NCI-H1092 (cell line): ENCODE data around the gene HOXA5.

Source experiments
- DNase-seq: peaks from one replicate; lab custom pipeline; 2025; lab: John Stamatoyannopoulos, UW

HOXA5 gene

GRCh38 chr7:27148031-27148755 is 4.7 kb upstream of the HOXA5 start:
- DNase-seq: no peak

- DNase-seq: no peak
Measured at GRCh38 chr7:27147199-27148030, 3.9 kb upstream of the HOXA5 start, which contains the start of gene HOXA6. TSS of gene HOXA6 (minus strand) at chr7:27147774. CDS start at chr7:27147749, 25 bp downstream.

DNA sequence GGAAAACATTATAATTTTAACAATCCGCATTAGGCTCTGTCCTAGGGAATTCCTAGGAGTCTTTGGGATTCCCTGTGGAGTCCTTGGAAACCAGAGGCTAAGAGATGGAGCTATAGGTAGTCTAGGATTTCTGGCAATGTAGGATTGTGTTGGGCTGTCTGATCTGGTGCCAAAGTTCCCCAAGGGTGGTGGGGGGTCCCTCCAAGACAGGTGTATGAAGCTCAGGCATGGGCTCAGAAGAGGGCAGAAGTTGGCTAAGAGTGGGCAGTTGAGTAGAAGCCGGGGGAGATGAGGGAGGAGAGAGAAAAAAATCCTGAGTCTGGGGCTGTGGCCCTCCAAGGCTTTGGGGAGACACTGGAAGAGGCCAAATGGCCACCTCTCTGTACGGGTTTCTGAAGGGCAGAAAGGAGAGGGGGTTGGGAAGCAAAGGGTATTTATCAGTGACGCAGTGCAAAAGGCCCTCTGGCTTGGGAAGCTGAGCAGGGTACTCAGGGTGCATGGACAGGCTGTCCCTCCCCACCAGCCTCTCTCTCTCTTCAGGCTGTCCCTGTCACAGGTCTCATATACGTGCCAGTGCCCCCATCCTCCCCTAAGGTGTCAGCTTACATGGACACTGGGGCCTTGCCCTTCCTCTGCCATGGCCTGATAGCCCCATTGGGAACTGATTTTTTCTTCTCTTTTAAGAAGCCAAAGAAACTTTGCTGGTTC is 3.2 kb upstream of the HOXA5 start:
- no peak for DNase-seq

- DNase-seq: no peak
Measured at GRCh38 chr7:27145914-27146412, 2.5 kb upstream of the HOXA5 start.

DNA sequence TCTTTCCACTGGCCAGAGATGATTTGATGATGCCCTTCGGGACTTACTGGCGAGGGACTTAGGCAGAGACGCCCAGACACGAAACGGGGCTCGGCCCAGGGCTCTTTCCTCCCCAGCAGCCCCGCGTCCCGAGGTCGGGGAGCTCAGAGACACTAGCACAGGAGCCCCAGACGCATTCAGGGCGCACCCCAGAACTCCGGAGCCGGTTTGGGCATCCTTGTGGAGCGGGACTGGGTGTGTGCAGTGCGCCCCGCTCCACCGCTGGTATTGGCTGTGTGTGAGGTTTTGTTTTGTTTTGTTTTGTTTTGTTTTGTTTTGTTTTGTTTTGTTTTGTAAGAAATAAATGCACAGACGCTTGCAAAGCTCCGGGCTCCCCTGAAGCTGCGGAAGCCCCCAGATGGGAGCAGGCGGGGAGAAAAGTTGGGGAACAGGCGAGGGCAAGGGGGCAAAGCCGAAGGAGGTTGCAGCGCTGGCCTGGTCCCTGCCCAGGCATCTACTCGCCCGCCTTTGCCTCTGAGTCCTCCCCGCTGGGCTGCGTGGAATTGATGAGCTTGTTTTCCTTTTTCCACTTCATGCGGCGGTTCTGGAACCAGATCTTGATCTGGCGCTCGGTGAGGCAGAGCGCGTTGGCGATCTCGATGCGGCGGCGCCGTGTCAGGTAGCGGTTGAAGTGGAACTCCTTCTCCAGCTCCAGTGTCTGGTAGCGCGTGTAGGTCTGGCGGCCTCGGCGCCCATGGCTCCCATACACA is 1.9 kb upstream of the HOXA5 start:
- no peak for DNase-seq

DNA sequence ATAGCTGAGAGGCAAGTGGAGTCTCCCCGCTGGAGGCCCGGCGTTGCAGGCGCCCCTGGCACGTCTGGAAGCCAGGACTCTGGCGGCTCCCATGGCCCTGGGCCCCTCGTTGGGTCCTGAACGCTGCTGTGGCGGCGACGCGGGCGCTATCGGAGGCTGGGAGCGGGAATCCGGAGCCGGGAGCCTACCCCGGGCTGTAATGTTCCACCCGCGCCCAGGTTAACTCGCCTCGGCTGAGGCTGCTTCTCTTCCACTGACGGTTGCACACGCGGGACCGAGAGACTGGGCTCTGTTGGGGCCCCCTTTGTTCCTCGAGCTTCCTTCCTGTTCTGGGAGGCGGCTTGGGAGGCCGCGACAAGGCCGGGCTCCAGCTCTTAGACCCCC is 1.3 kb upstream of the HOXA5 start:
- no peak for DNase-seq

GRCh38 chr7:27143950-27144780 is 684 bp upstream of the HOXA5 start:
- no peak for DNase-seq

DNA sequence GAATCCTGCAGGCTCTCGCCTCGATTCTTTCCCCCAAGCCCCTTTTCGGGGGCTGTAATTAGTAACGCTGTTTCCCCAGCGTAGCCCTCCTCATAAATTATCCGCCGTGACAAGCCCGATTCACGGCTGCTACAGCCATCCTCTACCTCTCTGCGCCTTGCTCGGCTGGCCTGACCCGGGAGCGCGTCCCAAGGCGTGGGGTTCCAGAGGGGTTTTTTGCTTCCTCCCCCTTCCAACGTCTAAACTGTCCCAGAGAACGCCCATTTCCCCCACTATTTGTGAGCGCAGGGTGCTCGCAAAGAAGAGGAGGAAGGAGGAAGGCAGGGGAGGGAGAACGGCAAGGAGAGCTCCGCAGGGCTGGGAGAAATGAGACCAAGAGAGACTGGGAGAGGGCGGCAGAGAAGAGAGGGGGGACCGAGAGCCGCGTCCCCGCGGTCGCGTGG is 880 bp downstream of the HOXA5 start:
- no peak for DNase-seq

DNA sequence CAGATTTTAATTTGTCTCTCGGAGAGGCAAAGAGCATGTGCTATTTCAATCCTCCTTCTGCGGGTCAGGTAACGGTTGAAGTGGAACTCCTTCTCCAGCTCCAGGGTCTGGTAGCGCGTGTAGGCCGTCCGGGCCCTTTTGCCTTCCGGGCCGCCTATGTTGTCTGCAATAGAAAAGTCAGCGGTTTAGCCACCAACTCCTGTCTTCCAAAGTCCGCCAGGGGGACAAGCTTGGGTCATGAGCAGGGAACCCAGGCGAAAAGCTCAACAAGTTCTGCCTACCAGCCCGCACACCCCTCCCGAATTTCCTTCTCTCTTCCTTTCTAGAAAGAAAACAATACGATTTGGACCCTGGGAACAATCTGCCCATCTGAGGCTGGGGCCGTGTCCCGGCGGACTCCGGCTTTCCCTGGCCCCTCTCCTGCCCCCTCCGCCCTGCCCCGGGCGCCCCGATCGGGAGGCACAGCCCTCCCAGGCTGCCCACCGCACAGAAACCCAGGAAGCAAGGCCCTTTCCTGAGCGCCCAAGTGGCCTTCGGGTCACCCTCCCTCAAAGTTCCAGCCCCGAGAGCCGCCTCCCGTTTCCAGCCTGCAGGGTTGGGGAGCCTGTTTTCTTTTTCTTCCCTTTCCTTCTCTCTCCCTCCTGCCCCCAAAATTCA is 1.4 kb downstream of the HOXA5 start:
- no peak for DNase-seq

DNA sequence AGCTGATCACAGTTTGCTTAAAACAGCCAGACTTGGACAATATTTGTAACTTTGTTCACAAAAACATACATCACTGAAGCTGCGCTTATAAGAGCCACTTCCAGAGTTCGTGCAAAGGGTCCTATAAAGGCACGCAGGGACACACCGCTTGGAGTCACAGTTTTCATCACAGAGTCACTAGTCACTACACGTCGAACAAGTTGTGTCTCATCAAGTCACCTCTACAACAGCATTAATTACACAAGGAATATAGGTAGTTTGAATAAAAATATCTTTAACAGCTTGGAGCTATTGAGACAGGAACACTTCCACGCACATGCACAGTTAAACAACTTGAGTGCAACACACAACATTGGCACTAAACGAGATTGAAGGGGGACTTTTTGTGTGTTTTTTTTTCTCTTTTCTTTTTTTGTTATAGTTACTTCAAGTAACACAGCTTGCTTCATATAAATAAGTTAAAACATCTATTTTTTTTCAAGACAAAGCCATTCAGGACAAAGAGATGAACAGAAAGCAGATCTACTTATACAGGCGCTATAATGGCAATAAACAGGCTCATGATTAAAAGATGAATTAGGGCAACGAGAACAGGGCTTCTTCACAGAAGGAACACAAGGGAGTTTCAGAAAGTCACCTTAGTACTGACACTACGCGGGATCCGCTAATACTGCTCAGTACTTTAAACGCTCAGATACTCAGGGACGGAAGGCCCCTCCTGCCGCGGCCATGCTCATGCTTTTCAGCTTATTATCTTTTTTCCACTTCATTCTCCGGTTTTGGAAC is 2.2 kb downstream of the HOXA5 start:
- no peak for DNase-seq

GRCh38 chr7:27140126-27140857 is 3.2 kb downstream of the HOXA5 start:
- no peak for DNase-seq

DNA sequence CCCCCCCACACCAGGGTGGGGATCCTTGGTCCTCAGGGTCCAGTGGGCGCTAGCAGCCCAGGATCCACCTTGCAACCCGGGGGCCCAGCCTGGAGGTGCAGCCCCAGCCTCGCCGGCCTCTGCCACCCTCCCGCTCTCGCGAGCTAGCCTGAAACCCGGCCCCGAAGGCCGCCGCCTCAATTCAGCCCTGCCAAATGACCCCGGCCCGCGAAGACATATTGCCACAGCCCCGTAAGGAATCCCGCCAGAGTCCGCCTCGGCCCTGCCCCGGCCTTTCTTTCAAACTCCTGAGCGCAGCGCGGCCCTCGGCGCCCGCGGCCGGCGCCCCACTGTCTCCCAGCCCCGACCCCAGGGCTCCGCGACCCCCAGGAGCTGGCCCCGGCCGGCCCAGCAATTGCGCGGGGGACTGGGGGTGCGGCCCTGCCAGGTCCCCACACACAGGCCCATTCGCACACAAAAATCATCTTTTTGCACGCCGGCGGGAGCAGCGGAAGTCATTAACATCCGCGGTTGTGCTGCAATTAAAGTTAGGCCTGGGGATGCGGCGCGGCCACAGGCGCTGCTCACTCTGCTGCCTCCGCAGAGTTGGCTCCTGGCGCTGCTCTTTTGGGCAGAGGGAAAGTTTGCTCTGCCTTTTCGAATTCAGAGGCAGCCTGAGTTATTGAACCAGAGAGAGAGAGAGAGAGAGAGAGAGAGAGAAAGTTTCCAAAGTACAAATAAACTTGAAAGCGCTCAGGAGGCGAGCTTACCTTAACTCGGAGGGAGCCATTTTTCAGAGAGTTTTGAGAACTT is 4.0 kb downstream of the HOXA5 start:
- DNase-seq: no peak

DNA sequence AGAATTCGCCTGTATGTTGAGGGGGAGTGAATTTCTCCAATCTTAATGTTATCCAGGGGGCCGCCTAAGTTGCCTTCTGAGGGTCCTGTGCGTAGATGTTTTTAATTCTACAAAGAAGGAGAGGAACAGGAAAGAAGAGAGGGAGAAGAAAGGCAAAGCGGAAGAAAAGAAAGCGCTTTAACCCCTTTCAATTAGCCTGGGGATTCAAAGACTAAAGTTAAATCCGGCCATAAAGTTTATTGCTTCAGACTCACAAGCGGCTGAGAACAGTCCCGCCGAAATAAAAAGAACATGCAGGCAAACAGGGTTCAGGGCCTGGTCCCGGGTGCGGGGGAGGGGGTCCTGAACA is 4.5 kb downstream of the HOXA5 start:
- DNase-seq: no peak

GRCh38 chr7:27138472-27138871 is 5.0 kb downstream of the HOXA5 start:
- no peak for DNase-seq

GRCh38 chr7:27137640-27138315 is 5.7 kb downstream of the HOXA5 start:
- no peak for DNase-seq

DNA sequence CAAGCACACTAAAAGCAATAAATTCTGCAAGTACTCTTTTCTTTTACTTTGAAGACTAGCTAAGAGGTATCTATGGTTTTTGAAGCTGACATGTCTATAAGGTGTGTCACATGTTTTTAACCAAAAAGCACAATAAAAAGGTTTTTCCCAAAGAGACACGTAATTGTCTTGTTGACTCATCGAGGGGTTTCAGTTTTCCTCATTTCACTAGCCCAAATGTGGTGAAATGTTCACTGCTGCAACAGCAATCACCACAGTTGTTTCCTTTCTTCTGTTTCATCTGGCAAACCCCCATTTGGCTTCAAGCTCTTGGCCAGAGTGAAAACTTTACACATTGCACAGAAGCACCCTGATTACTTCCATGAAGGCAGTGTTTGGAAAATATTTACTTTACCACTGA is 9.1 kb downstream of the HOXA5 start:
- no peak for DNase-seq

DNA sequence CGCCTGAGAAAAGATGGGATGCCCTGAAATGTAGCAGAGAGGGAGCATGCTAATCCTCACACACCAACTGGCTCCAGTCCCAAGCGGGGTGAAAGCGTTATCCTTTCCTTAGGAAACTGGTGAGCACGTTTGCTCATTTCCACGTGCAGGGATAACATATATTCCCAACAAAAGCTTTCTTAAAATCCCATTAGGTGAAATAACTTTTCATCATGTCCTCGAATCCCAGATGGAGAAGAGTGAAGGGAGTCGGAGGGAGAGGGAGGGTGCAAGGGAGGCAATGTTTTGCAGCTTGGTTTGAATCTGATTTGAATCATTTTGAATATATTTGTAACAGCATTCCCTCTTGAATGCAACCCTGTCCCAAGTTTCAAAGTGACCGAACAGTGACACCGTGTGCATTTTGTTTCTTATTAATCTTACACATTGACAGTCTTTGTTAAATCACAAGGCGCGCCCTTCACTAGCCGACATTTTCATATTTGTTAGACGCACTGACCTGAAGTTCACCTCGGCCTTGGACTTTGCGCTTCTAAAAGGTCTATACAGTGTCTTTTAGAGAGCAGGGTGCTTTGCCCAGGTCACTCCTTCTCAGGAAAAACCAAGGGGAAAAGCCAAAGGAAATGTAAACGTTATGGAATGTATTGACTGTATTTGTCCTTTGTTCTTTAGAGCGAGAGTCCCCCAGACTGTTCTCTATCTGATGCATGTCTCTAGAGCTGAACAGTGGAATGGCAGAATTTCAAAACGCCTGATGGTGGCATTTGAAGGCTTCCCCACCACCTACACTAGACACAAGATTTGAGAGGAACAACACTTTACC is 9.9 kb downstream of the HOXA5 start:
- DNase-seq: no peak
